ENCODE measurements around the gene CMTR1.

CMTR1 gene

GRCh38 chr6:37432916-37433656, at the start of gene CMTR1:
Gene CMTR1 (plus strand): TSS chr6:37433221. CDS start chr6:37435630, 2,409 bp downstream.
- peak; percentile 65 for TF ChIP-seq MYC (IDR thresholded peaks at IDR 0.05; ENCODE audit: low read depth, low read length)
- TF ChIP-seq POLR2A (IDR thresholded peaks at IDR 0.05; ENCODE audit: extremely low read depth, insufficient read length) = peak; percentile 71
- TF ChIP-seq MAX (IDR thresholded peaks at IDR 0.05; ENCODE audit: low read depth, low read length) = peak; percentile 73
- TF ChIP-seq CTCF (IDR thresholded peaks at IDR 0.05; ENCODE audit: low read depth, low read length) = no peak
- DNase-seq (ENCODE audit: low read depth) = peak; percentile 95

GRCh38 chr6:37388578-37388977, 44.4 kb upstream of the CMTR1 start:
- TF ChIP-seq MYC (IDR thresholded peaks at IDR 0.05; ENCODE audit: low read depth, low read length) = no peak
- TF ChIP-seq MAX (IDR thresholded peaks at IDR 0.05; ENCODE audit: low read depth, low read length) = no peak
- no peak for TF ChIP-seq CTCF (IDR thresholded peaks at IDR 0.05; ENCODE audit: low read depth, low read length)
- no peak for TF ChIP-seq POLR2A (IDR thresholded peaks at IDR 0.05; ENCODE audit: extremely low read depth, insufficient read length)

More at GRCh38 chr6:37432916-37433656, at the start of gene CMTR1:
- peak within 1 kb of the TSS; percentile 91 for H3K4me3 ChIP-seq (ENCODE audit: low read depth, low read length)

GRCh38 chr6:37389857-37390256, 43.2 kb upstream of the CMTR1 start:
- no peak for DNase-seq (ENCODE audit: low read depth)
- no peak for TF ChIP-seq POLR2A (IDR thresholded peaks at IDR 0.05; ENCODE audit: extremely low read depth, insufficient read length)
- no peak for TF ChIP-seq MYC (IDR thresholded peaks at IDR 0.05; ENCODE audit: low read depth, low read length)
- no peak for TF ChIP-seq MAX (IDR thresholded peaks at IDR 0.05; ENCODE audit: low read depth, low read length)
- no peak for TF ChIP-seq CTCF (IDR thresholded peaks at IDR 0.05; ENCODE audit: low read depth, low read length)
- H3K4me3 ChIP-seq (ENCODE audit: low read depth, low read length) = no peak overlapping the region

More at GRCh38 chr6:37388578-37388977, 44.4 kb upstream of the CMTR1 start:
- DNase-seq (ENCODE audit: low read depth) = no peak
- H3K4me3 ChIP-seq (ENCODE audit: low read depth, low read length) = no peak overlapping the region

- no peak for DNase-seq (ENCODE audit: low read depth)
- TF ChIP-seq POLR2A (IDR thresholded peaks at IDR 0.05; ENCODE audit: extremely low read depth, insufficient read length) (no peak), MYC (IDR thresholded peaks at IDR 0.05; ENCODE audit: low read depth, low read length) (no peak), CTCF (IDR thresholded peaks at IDR 0.05; ENCODE audit: low read depth, low read length) (no peak), MAX (IDR thresholded peaks at IDR 0.05; ENCODE audit: low read depth, low read length) (no peak)
- H3K4me3 ChIP-seq (ENCODE audit: low read depth, low read length) = no peak overlapping the region
Measured at GRCh38 chr6:37391120-37391519, 41.9 kb upstream of the CMTR1 start.

- TF ChIP-seq MAX (IDR thresholded peaks at IDR 0.05; ENCODE audit: low read depth, low read length) = no peak
- no peak for TF ChIP-seq CTCF (IDR thresholded peaks at IDR 0.05; ENCODE audit: low read depth, low read length)
- no peak for TF ChIP-seq POLR2A (IDR thresholded peaks at IDR 0.05; ENCODE audit: extremely low read depth, insufficient read length)
- no peak for DNase-seq (ENCODE audit: low read depth)
- no peak overlapping the region for H3K4me3 ChIP-seq (ENCODE audit: low read depth, low read length)
Measured at GRCh38 chr6:37392821-37393220, 40.2 kb upstream of the CMTR1 start.
